Thymus (tissue), 11 donors: ENCODE data around the gene MAGI2. TPM values are rescaled to one million over a fixed set of nuclear protein-coding genes. Genes with fewer than 3 reads are reported as not detected.

Experiments used
- DNase-seq, 9 donors: peaks; one replicate each; pipeline ENCODE4 v3.0.0-alpha.2; 2013; ENCODE audit warnings: low spot score in 9 of 9, low read depth in 6 of 9, missing footprints in 1 of 9
- H3K27ac ChIP-seq, 2 donors: one replicate each; pipeline ENCODE4 v1.5.1; 2013; ENCODE audit warnings: control low read depth in 1 of 2, low read depth in 1 of 2, low read length in 1 of 2, mild to moderate bottlenecking in 1 of 2, moderate library complexity in 1 of 2
- H3K27me3 ChIP-seq, 2 donors: one replicate each; pipeline ENCODE4 v1.5.1; 2013; ENCODE audit warnings: low read length in 1 of 2; ENCODE audit not compliant: control insufficient read depth in 2 of 2, insufficient read depth in 1 of 2
- H3K36me3 ChIP-seq, 2 donors: one replicate each; pipeline ENCODE4 v1.5.1; 2013; ENCODE audit warnings: low read length in 1 of 2, mild to moderate bottlenecking in 1 of 2, moderate library complexity in 1 of 2; ENCODE audit not compliant: control insufficient read depth in 2 of 2, insufficient read depth in 2 of 2
- H3K4me1 ChIP-seq, 2 donors: one replicate each; pipeline ENCODE4 v1.5.1; 2013; ENCODE audit warnings: low read length in 2 of 2; ENCODE audit not compliant: control insufficient read depth in 2 of 2, insufficient read depth in 2 of 2
- H3K4me3 ChIP-seq, 2 donors: one replicate each; pipeline ENCODE4 v1.5.1; 2013; ENCODE audit warnings: low read length in 2 of 2, control low read depth in 1 of 2, mild to moderate bottlenecking in 1 of 2
- H3K9me3 ChIP-seq, 2 donors: one replicate each; pipeline ENCODE4 v1.5.1; 2013; ENCODE audit warnings: low read length in 1 of 2, mild to moderate bottlenecking in 1 of 2; ENCODE audit not compliant: control insufficient read depth in 2 of 2, insufficient read depth in 1 of 2
- WGBS: extraction: QIAGEN DNeasy Blood & Tissue Kit; methylation state at CpG from one replicate; pipeline ENCODE4 v1.1.7; 2013; 5-methylcytosine and 5-hydroxymethylcytosine counted together
- polyA plus RNA-seq: library from polyadenylated mRNA; stranded (reverse); fragments of 200-250 nt; gene quantifications from one replicate; pipeline ENCODE4 v1.2.3, GENCODE V29; 2013
- total RNA-seq: library from RNA; stranded (reverse); fragments of 120-200 nt; gene quantifications from one replicate; pipeline ENCODE4 v1.2.4, GENCODE V29; 2013
- donor health status: healthy.

The MAGI2 gene
- total and polyA plus RNA-seq, 2 donors, result 0.42 to 1.7 TPM

DNA sequence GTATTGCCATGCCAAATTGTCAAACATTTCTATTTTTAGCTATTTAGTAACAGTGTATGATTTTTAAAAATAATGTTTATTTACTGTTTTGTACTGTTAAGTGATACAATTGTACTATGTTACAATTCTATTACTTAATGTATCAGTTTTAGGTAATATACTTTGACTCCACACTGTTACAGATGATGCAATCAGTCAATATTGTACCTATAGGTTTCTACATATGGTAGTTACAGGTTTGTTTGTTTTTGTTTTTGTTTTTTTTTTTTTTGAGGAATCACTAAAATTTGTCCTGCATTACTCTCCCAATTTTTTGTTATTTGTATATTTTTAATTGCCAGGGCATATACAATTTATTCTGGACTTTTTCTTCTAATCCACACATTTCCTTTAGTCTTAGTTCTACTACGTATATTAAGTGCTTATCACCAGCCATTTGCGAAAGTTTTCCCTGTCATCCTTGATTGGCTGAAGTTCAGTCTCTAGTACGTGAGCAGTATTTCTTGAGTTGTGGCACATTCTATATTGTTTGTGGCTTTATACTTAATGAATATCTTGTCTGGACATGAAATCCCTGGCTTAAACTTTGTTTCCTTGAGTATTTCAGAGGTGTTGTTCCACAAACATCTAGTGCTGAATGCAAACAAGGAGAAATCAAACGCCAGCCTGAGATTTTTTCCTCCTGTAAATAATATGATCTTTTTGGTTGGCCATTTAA is 114.1 kb downstream of the MAGI2 start:
- no peak for DNase-seq
- Histone ChIP-seq H3K4me3 (no peak overlapping the region), H3K36me3 (no peaks in the 10 kb centered on the region), H3K9me3 (no peaks in the 10 kb centered on the region), H3K27ac (no peak overlapping the region), H3K27me3 (no peaks in the 10 kb centered on the region), H3K4me1 (no peaks in the 10 kb centered on the region)
- WGBS, result 93% methylated on average over 4 of the region's 4 CpGs

GRCh38 chr7:79337717-79338116 is 115.8 kb downstream of the MAGI2 start:
- H3K27ac ChIP-seq, result no peak overlapping the region
- H3K4me1 ChIP-seq, result no peaks in the 10 kb centered on the region
- no peak for DNase-seq
- H3K4me3 ChIP-seq, result no peak overlapping the region
- no peaks in the 10 kb centered on the region for H3K9me3 ChIP-seq
- WGBS, result 90% methylated on average over 5 of the region's 5 CpGs
- no peaks in the 10 kb centered on the region for H3K27me3 ChIP-seq
- no peaks in the 10 kb centered on the region for H3K36me3 ChIP-seq

DNA sequence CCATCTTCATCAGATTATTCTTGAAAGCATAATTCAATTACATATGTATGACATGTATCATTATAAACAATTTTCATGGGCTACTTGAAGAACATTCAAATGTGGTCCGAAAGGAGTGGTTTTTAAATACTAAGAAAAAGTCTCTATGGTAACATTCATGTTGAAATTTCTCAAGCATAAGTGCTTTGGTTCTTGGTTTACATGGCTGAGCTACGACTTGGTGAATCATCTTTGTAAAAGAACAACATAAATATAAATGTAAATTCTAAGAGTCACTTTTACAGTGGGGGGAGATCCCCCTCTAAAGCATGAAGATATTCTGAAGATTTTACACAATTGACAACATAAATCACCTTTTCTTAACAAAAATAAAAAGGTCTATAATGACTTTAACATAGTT is 118.6 kb downstream of the MAGI2 start:
- Histone ChIP-seq H3K27ac (no peak overlapping the region), H3K4me3 (no peak overlapping the region), H3K9me3 (no peaks in the 10 kb centered on the region), H3K36me3 (no peaks in the 10 kb centered on the region), H3K27me3 (no peaks in the 10 kb centered on the region), H3K4me1 (no peaks in the 10 kb centered on the region)
- WGBS, result 91% methylated on average over 2 of the region's 2 CpGs
- no peak for DNase-seq

DNA sequence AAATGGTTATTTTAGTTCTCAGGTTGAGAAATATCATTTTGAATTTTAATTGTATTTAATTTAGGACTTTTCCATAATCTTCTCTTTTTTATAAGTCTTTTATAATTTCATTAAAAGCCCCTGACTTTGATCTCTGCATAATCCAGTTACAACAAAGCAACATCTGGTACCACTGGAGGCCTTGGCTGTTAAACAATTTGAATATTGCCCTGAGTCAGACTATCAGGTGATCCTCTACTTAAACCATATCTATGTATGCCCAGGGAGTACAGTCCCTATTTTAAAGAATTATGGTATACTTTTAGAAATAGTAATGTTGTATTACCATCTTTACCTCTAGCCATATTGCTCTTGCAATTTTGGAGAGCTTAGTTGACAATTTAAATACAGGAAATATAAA is 119.1 kb downstream of the MAGI2 start:
- no peaks in the 10 kb centered on the region for H3K36me3 ChIP-seq

GRCh38 chr7:79332091-79332490 is 121.4 kb downstream of the MAGI2 start:
- Histone ChIP-seq H3K27me3 (no peaks in the 10 kb centered on the region), H3K4me3 (no peak overlapping the region), H3K4me1 (no peaks in the 10 kb centered on the region), H3K9me3 (no peaks in the 10 kb centered on the region), H3K27ac (no peak overlapping the region), H3K36me3 (no peaks in the 10 kb centered on the region)
- 67% methylated on average over 2 of the region's 2 CpGs for WGBS
- DNase-seq, result no peak

More for the DNA sequence above, 119.1 kb downstream of the MAGI2 start:
- Histone ChIP-seq H3K27me3 (no peaks in the 10 kb centered on the region), H3K27ac (no peak overlapping the region), H3K9me3 (no peaks in the 10 kb centered on the region), H3K4me3 (no peak overlapping the region), H3K4me1 (no peaks in the 10 kb centered on the region)
- DNase-seq, result no peak

DNA sequence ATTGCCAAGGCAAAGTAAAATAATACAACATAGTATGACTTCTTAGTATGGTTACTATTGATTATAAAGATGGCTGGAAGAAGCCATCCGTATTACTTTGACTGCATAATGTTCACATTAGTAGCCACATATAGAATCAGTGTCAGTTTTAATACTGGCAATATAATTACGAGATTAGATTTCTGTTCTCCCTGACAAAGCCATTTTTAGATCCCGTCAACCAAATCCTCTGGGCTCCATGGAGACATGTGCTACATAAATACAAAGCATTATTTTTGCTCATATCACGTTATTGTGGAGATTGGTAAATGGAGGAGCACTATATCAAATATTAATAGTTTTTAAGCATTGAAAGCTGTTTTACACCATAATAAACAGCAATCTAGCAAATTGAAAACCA is 124.0 kb downstream of the MAGI2 start:
- no peaks in the 10 kb centered on the region for H3K27me3 ChIP-seq
- no peak for DNase-seq
- no peaks in the 10 kb centered on the region for H3K36me3 ChIP-seq
- H3K4me3 ChIP-seq, result no peak overlapping the region
- no peaks in the 10 kb centered on the region for H3K4me1 ChIP-seq
- 91% methylated on average over 4 of the region's 4 CpGs for WGBS
- H3K27ac ChIP-seq, result no peak overlapping the region
- no peaks in the 10 kb centered on the region for H3K9me3 ChIP-seq

GRCh38 chr7:79320741-79321473 is 132.6 kb downstream of the MAGI2 start:
- DNase-seq, result no peak

DNA sequence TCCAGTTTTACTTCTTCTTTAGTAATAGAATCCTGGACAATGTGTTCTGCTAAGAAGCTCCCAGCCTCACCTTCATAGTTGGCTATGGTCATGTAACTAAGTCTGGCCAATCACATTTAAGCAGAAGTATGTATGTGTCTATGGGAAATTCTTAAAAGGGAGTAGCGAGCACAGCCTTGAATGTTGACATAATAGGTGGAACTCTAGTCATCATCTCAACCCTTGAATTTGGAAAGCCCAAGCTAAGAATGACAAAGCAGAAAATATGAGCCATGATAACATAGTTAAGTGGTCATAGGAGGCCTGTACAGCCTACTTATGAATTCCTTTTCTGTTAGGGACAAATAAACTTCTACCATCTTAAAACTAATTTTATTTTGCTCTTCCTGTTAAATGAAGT is 134.1 kb downstream of the MAGI2 start:
- H3K27ac ChIP-seq, result no peak overlapping the region
- 89% methylated on average over 1 of the region's 1 CpG for WGBS
- DNase-seq, result no peak

More at GRCh38 chr7:79320741-79321473, 132.6 kb downstream of the MAGI2 start:
- Histone ChIP-seq H3K4me1 (no peaks in the 10 kb centered on the region), H3K9me3 (no peaks in the 10 kb centered on the region), H3K4me3 (no peak overlapping the region), H3K36me3 (no peaks in the 10 kb centered on the region), H3K27ac (no peak overlapping the region), H3K27me3 (no peaks in the 10 kb centered on the region)
- WGBS, result 17% methylated on average over 2 of the region's 2 CpGs

DNA sequence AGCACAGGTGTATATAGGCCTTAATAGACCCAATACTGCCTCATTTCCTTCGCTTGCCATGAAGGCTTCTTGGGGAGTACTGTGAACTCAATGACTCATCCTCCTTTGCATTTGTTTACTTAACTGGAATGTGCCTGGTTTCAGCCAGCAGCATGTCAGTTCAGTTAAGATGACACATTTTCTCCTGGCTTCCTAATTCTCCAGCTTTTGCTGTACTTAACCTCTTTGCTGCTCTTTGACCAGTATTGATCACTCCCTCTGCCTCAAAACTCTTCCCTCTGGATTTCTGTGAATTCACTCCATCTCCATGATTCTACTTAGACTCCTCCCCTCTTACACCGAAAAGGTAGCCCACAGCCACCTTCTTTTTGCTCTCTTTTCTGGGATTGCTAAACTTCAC is 135.7 kb downstream of the MAGI2 start:
- H3K27ac ChIP-seq, result no peak overlapping the region
- no peaks in the 10 kb centered on the region for H3K9me3 ChIP-seq
- no peak for DNase-seq
- no peaks in the 10 kb centered on the region for H3K4me1 ChIP-seq
- 87% methylated on average over 2 of the region's 2 CpGs for WGBS
- H3K4me3 ChIP-seq, result no peak overlapping the region
- H3K36me3 ChIP-seq, result no peaks in the 10 kb centered on the region
- no peaks in the 10 kb centered on the region for H3K27me3 ChIP-seq

More for the DNA sequence above, 134.1 kb downstream of the MAGI2 start:
- Histone ChIP-seq H3K4me3 (no peak overlapping the region), H3K4me1 (no peaks in the 10 kb centered on the region), H3K36me3 (no peaks in the 10 kb centered on the region), H3K27me3 (no peaks in the 10 kb centered on the region), H3K9me3 (no peaks in the 10 kb centered on the region)
